Right lobe of liver (tissue), 6 donors: Measurements from ENCODE around the gene SLC36A3. TPM values are rescaled to one million over a fixed set of nuclear protein-coding genes. Genes with fewer than 3 reads are reported as not detected.

ENCODE experiments used
- ATAC-seq, 4 donors: fragments of 200-7000 bp; cut with Tn5 transposase; one replicate each; pipeline ENCODE4 v1.9.1; 2020; ENCODE audit warnings: mild to moderate bottlenecking in 4 of 4, moderate library complexity in 4 of 4
- DNase-seq, 3 donors: peaks; one replicate each; pipeline ENCODE4 v3.0.0-alpha.2; 2020
- H3K27ac ChIP-seq, 3 donors: fragments of 200-600 bp; one replicate each; pipeline ENCODE4 v1.8.0; 2022
- H3K27me3 ChIP-seq, 2 donors: fragments of 200-600 bp; one replicate each; pipeline ENCODE4 v1.8.0; 2022
- H3K36me3 ChIP-seq, 4 donors: fragments of 200-600 bp; sonication (generic) in 1 of 4; one replicate each; pipeline versions ENCODE4 v1.5.1 to v1.8.0; 2017 to 2022; ENCODE audit warnings: control low read depth in 1 of 4
- H3K4me1 ChIP-seq, 4 donors: fragments of 200-600 bp; sonication (generic) in 1 of 4; one replicate each; pipeline versions ENCODE4 v1.5.1 to v1.8.0; 2017 to 2022; ENCODE audit warnings: control low read depth in 1 of 4
- H3K4me3 ChIP-seq, 3 donors: fragments of 200-600 bp; one replicate each; pipeline ENCODE4 v1.8.0; 2022
- H3K9me3 ChIP-seq, 4 donors: fragments of 200-600 bp; sonication (generic) in 1 of 4; one replicate each; pipeline versions ENCODE4 v1.5.1 to v1.8.0; 2017 to 2022; ENCODE audit warnings: control low read depth in 1 of 4
- POLR2A ChIP-seq: fragments of 450-650 bp; IDR thresholded peaks from one replicate; pipeline ENCODE4 v1.6.1; 2017; ENCODE audit warnings: antibody characterized with exemption, mild to moderate bottlenecking
- WGBS: methylation state at CpG from one replicate; pipeline ENCODE4 v1.1.6; 2018; ENCODE audit warnings: low coverage, low lambda C conversion rate; ENCODE audit not compliant: insufficient coverage; ENCODE audit errors: missing lambda C conversion rate; 5-methylcytosine and 5-hydroxymethylcytosine counted together
- intact Hi-C, 2 donors: fragments of 100-400 bp; cut with DNase I; formaldehyde crosslinking; loops; one replicate each; pipeline versions ENCODE4 v1.11.2 to v1.14.1; 2022
- total RNA-seq, 6 experiments: library from RNA; depleted of rRNA in 2 of 6; stranded (reverse); fragments of >200 nt in 2 of 6; fragmentation: NEBNext Ultra II Directional in 3 of 6; extraction: Animal tissue kit (Norgen Biotek cat#: 25700) in 3 of 6; gene quantifications; one replicate each; pipeline versions ENCODE4 v1.1.0 to v1.2.4, GENCODE V29; 2016 to 2023
- TF ChIP-seq, protein P1 (sequence below), 4 donors: fragments of 200-600 bp in 3 of 4; fragments of 450-650 bp in 1 of 4; IDR thresholded peaks; one replicate each; pipeline versions ENCODE4 v1.5.1 to v1.8.0; 2016 to 2022; ENCODE audit warnings: antibody characterized with exemption in 4 of 4, mild to moderate bottlenecking in 2 of 4
- donor health status: DM: no; HTN: yes; CAD: no.
- donor health status: DM: no; HTN: no; CAD: no.
- donor health status: DM: no; HTN: no; CAD: no.
- donor health status: DM: no; HTN: yes; CAD: no.
- donor health status: DM: no; HTN: yes; CAD: no.

The SLC36A3 gene
- total RNA-seq, 6 experiments from 2014 or later: not detected

DNA sequence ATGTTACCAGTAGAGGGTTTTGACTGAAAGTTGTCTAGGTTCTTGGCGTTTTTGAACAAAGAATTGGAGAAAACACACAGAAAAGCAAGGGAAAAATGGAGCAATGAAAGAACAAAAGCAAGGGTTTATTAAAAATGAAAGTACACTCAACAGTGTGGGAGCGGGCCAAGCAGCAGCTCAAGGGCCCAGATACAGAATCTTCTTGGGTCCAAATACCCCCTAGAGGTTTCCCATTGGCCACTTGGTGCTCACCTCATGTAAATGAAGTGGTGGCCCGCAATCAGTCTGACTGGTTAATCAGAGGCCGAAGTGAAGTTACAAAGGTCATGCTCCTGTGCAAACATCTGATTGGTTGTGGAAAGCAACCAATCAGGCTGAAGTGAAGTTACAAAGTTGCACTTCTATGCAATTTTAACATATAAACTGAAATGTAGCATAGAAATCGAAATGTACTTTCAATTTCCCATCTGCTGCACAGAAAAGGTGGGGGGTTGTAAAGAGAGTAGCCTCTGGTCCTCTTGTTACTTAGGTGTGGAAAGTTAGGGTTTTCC lies 52.5 kb downstream of the SLC36A3 start:
- peak; percentile 52 to 85 (median 74) for DNase-seq
- intact Hi-C loops: no loop called here
- no peaks in the 10 kb centered on the region for H3K36me3 ChIP-seq
- TF ChIP-seq POLR2A: peak; percentile 52
- TF ChIP-seq, protein P1, sequence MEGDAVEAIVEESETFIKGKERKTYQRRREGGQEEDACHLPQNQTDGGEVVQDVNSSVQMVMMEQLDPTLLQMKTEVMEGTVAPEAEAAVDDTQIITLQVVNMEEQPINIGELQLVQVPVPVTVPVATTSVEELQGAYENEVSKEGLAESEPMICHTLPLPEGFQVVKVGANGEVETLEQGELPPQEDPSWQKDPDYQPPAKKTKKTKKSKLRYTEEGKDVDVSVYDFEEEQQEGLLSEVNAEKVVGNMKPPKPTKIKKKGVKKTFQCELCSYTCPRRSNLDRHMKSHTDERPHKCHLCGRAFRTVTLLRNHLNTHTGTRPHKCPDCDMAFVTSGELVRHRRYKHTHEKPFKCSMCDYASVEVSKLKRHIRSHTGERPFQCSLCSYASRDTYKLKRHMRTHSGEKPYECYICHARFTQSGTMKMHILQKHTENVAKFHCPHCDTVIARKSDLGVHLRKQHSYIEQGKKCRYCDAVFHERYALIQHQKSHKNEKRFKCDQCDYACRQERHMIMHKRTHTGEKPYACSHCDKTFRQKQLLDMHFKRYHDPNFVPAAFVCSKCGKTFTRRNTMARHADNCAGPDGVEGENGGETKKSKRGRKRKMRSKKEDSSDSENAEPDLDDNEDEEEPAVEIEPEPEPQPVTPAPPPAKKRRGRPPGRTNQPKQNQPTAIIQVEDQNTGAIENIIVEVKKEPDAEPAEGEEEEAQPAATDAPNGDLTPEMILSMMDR (IDR thresholded peaks at IDR 0.05): no peak
- no peaks in the 10 kb centered on the region for H3K27me3 ChIP-seq
- H3K4me3 ChIP-seq: peak overlapping the region; percentile 39 to 70 (median 62)
- 25% methylated on average over 5 of the region's 5 CpGs for WGBS
- no peaks in the 10 kb centered on the region for H3K9me3 ChIP-seq
- peaks cover 0 to 35% (median 8%) of the 10 kb centered on the region in 4 donors for H3K4me1 ChIP-seq
- H3K27ac ChIP-seq: peak overlapping the region; percentile 65 to 92 (median 84)
- ATAC-seq: peak; percentile 39 to 54 (median 42)

DNA sequence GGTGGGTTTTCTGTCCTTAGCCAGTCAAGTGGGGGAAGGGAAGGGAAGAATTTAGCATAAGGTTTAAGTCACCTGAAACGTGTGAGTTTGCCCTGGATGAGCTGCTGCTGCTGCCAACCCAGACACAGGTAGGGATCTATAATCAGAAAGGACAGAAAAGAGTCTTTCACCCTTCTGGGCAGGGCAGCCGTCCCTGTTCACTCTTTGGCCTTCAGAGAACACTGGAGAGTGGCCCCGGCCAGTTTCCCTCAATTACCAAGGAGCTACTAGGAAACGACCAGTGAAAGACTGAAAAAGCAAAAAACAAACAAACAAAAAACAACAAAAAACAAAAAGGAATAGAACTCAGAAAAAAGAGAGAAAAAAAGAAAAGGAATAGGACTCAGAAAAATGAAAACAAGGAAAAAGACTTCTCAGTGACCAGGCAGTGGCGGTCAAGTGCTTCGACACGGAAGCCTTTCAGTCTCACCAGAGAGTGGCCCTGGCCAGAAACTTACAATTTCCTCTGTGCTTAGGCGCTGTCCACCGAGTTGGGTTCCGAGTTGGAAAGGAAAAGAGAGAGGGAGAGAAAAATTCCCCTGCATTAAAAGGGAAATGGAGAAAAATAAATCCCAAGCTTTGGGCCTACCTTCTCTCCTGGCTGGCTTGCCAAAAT lies 53.1 kb downstream of the SLC36A3 start:
- DNase-seq (peak in 1 of 3 donors; percentile 55), ATAC-seq (peak in 2 of 4 donors; percentile 7 to 13)
- Histone ChIP-seq H3K9me3 (no peaks in the 10 kb centered on the region), H3K4me1 (peaks cover 0 to 35% (median 8%) of the 10 kb centered on the region in 4 donors), H3K27me3 (no peaks in the 10 kb centered on the region), H3K36me3 (no peaks in the 10 kb centered on the region), H3K27ac (peak overlapping the region; percentile 65 to 92 (median 84)), H3K4me3 (peak overlapping the region; percentile 39 to 70 (median 62))
- intact Hi-C loops: no loop called here
- 31% methylated on average over 10 of the region's 10 CpGs for WGBS
- TF ChIP-seq, protein P1 (IDR thresholded peaks at IDR 0.05): no peak
- TF ChIP-seq POLR2A: no peak

DNA sequence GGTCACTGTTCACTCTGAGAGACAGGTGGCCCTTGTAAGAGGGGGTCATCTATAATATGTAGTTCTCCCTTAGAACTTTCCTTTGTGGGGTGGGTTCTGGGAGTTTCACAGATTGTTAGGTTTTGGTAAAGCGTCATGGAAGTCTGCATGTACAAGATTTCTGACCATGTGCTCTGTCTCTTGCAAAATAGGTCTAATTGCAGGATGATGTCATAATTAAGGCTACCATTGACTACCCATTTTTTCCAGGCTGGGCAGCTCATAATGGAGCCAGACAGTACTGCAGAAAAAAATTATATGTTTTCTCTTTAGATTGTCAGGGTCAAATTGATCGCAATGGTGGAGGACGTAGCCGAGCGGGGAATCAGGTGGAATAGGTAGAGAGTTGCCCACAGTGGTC lies 54.3 kb downstream of the SLC36A3 start:
- no peaks in the 10 kb centered on the region for H3K36me3 ChIP-seq
- H3K9me3 ChIP-seq: no peaks in the 10 kb centered on the region
- ATAC-seq (no peak), DNase-seq (no peak)
- intact Hi-C loops: loop anchor here in 1 of 2 donors (10.0 kb wide), 1 partner anchor 124 kb away; no protein-coding TSS in a partner anchor
- peak overlapping the region in 2 of 3 donors; percentile 62 to 70 for H3K4me3 ChIP-seq
- no peaks in the 10 kb centered on the region for H3K27me3 ChIP-seq
- peaks cover 0 to 31% (median 8%) of the 10 kb centered on the region in 4 donors for H3K4me1 ChIP-seq
- WGBS: 73% methylated on average over 5 of the region's 5 CpGs
- no peak for TF ChIP-seq POLR2A
- TF ChIP-seq, protein P1 (IDR thresholded peaks at IDR 0.05): no peak
- peak overlapping the region in 1 of 3 donors; percentile 92 for H3K27ac ChIP-seq

DNA sequence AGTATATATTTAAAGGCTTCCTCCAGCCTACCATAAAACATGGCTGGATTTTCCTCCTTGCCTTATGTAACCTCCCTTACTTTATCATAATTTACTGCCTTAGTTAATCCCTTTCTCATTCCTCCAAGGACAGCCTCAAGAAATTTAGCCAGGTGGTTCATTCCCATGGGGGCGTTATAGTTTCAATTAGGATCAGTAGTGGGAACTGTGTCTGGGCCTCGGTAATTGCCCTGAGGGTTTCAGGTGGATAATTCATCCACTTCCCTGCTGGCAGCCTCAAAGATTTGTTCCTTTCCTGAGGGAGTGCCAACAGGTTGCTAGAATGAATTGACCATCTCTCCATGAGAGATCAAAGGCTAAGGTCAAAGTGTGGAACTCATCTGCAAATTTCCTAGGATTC lies 54.9 kb downstream of the SLC36A3 start:
- H3K4me3 ChIP-seq: no peak overlapping the region

More for the DNA sequence above, 54.9 kb downstream of the SLC36A3 start:
- intact Hi-C loops: loop anchor here in 1 of 2 donors (10.0 kb wide), 1 partner anchor 124 kb away; no protein-coding TSS in a partner anchor
- WGBS: no CpG with 5 or more reads among the region's 2 CpGs
- no peak for TF ChIP-seq POLR2A
- TF ChIP-seq, protein P1 (IDR thresholded peaks at IDR 0.05): no peak
- ATAC-seq: no peak
- Histone ChIP-seq H3K27me3 (no peaks in the 10 kb centered on the region), H3K36me3 (no peaks in the 10 kb centered on the region), H3K27ac (no peak overlapping the region), H3K4me1 (peaks cover 0 to 24% (median 8%) of the 10 kb centered on the region in 4 donors), H3K9me3 (no peaks in the 10 kb centered on the region)
- DNase-seq: no peak
